Memory B cell (primary cell): ENCODE results near the gene CLEC7A.

Experiments
- ATAC-seq: fragments of 150-1000 bp; cut with Tn5 transposase; 2 replicates; pipeline ENCODE4 v1.10.0; 2021; ENCODE audit warnings: low read depth, mild to moderate bottlenecking, moderate library complexity
- DNase-seq, 2 donors: peaks; one replicate each; pipeline ENCODE4 v3.0.0; 2022; ENCODE audit warnings: low spot score in 2 of 2
- H3K27ac Mint-ChIP-seq: one replicate; pipeline ENCODE4 v1.8.0; 2022; ENCODE audit warnings: mild to moderate bottlenecking, moderate library complexity, mixed read lengths
- H3K27me3 Mint-ChIP-seq: one replicate; pipeline ENCODE4 v1.8.0; 2022; ENCODE audit warnings: mixed read lengths
- H3K36me3 Mint-ChIP-seq: one replicate; pipeline ENCODE4 v1.8.0; 2022; ENCODE audit warnings: mild to moderate bottlenecking, mixed read lengths
- H3K4me1 Mint-ChIP-seq: one replicate; pipeline ENCODE4 v1.8.0; 2022; ENCODE audit warnings: mixed read lengths
- H3K4me3 Mint-ChIP-seq: one replicate; pipeline ENCODE4 v1.8.0; 2022; ENCODE audit warnings: mild to moderate bottlenecking, moderate library complexity, mixed read lengths
- H3K9me3 Mint-ChIP-seq: one replicate; pipeline ENCODE4 v1.8.0; 2022; ENCODE audit warnings: mixed read lengths

Gene CLEC7A

DNA sequence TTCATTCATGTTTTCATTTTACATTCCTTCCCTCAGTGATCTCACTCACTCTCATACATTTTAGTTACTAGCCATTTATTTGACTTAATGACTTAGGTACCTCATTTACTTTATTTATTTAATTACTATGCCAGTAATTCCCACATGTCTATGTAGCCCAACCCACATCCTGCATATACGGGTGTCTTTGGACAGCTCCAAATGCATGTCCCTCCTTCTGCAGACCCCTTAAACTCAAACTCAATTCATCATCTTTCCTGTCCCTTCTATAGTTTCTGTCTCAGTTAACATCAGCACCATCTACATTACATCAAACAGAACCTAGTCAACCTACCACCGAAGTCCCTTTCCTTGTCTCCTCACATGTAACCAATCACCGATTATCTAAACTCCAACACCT is 34.0 kb downstream of the CLEC7A start:
- no peak overlapping the region for H3K27ac Mint-ChIP-seq
- no peak for DNase-seq
- no peaks in the 10 kb centered on the region for H3K9me3 Mint-ChIP-seq
- H3K4me1 Mint-ChIP-seq = no peaks in the 10 kb centered on the region
- no peaks in the 10 kb centered on the region for H3K36me3 Mint-ChIP-seq
- ATAC-seq = no peak
- H3K4me3 Mint-ChIP-seq = no peak overlapping the region
- peaks cover 1% of the 10 kb centered on the region for H3K27me3 Mint-ChIP-seq

DNA sequence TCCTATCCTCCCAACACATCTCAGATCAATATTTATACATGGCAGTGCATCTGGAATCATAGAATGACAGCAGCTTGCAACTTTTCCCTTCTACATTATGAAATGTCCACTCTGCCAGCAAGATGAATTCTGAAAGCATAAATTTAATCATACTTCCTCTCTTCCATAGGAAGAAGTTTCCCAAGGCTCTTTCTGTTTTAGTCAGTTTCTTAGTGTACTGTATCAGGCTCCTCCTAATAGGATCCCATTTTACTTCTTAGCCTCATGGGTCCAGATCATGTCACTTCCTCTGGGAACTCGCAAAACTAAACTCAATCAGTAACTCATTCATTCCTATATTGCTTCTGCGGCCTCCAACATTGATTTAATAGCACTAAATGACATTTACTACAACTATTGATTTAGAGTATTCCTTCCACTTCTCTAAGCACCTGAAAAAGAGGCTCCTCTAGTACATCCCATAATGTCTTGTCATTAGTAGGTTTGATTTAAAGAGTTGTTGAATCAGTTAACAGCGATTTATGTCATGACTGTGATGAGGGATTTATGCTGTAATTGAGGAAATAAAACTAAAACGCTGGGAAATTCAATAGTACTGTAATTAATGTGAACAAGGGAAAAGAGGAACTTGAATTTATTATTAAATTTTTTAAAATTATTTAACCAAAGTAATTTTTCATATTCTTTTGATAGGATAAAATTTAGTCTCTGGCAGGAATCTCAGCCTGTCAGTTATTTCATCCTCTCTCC is 35.2 kb downstream of the CLEC7A start:
- H3K27me3 Mint-ChIP-seq = peaks cover 6% of the 10 kb centered on the region
- no peaks in the 10 kb centered on the region for H3K36me3 Mint-ChIP-seq
- no peak overlapping the region for H3K4me3 Mint-ChIP-seq
- H3K4me1 Mint-ChIP-seq = peaks cover 2% of the 10 kb centered on the region
- DNase-seq (no peak), ATAC-seq (no peak)
- H3K9me3 Mint-ChIP-seq = no peaks in the 10 kb centered on the region
- no peak overlapping the region for H3K27ac Mint-ChIP-seq

DNA sequence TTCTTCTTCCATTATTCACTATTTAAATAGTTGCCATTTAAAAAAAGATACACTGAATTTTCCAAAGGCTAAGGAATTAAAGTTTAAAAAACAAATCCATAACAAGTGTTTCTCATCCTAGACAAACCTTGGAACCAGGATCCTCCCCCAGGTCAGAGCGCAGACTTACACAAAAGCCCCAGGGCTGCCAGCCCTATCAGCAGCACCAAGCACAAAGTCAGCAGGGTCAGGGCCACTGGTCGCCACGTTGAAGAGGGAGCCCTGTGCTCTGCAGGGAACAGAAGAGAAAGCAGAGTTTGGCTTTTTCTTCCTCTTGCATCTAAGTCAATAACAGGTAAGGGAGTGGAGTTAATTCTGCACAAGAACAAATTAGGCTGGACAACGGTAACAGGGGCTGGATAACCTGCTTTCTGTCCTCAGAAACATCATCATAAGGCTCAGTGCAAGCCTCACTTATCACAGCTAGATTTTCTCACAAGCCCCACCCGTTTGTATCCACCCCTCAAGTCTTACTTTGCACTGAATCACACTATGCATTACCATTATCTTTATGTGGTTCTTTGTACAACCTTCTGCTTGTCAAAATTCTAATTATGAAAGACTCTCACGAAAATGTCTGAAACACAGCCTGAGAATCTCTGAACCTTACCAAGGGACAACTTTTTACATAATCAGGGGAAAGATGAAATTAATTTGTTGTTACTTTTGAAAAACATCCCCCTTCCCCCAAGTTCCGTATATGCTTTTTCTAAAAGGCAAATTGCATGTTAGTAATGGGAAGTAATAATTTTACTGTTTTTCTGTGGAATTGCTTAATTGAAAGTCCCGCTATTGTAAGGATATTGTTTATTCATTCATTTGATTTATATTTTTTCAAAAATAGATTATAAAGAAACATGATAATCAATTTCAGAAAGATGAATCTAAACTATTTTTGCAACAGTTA is 40.8 kb downstream of the CLEC7A start:
- H3K27me3 Mint-ChIP-seq = peaks cover 10% of the 10 kb centered on the region
- ATAC-seq = no peak
- peaks cover 2% of the 10 kb centered on the region for H3K36me3 Mint-ChIP-seq
- H3K27ac Mint-ChIP-seq = no peak overlapping the region
- DNase-seq = no peak
- H3K9me3 Mint-ChIP-seq = peaks cover 5% of the 10 kb centered on the region
- peaks cover 3% of the 10 kb centered on the region for H3K4me1 Mint-ChIP-seq
- no peak overlapping the region for H3K4me3 Mint-ChIP-seq

DNA sequence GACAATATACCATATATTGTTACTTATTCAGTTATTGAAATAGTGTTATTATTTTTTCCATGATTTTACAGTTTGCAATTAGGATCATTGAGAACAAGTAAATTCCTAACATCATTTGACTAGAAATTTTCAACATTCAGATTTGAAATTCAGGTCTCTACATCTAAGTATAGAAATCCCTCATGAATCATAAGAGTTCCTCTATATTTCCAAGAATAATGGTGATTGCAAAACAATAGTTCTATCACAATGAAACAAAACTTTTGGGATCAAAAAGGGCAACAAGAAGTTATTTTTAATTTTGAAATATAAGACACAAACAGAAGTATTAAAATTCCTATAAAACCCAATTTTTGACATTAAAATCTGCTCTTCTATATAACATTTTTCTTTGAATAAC is 42.0 kb downstream of the CLEC7A start:
- H3K36me3 Mint-ChIP-seq = peaks cover 4% of the 10 kb centered on the region
- no peak overlapping the region for H3K27ac Mint-ChIP-seq
- DNase-seq (no peak), ATAC-seq (no peak)
- no peak overlapping the region for H3K4me3 Mint-ChIP-seq
- H3K9me3 Mint-ChIP-seq = peaks cover 7% of the 10 kb centered on the region
- H3K27me3 Mint-ChIP-seq = peaks cover 10% of the 10 kb centered on the region
- peaks cover 3% of the 10 kb centered on the region for H3K4me1 Mint-ChIP-seq

DNA sequence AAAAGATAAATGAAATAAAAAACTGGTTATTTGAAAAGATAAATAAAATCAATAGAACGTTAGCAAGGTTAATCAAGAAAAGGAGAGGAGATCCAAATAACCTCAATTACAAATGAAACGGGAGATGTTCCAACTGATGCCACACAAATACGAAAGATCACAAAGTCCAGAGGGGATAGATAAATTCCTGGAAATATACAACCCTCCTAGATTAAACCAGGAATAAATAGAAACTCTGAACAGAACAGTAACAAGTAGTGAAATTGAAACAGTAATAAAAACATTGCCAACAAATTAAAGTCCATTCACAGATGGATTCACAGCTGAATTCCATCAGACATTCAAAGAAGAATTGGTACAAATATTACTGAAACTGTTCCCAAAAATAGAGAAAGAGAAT is 43.6 kb downstream of the CLEC7A start:
- DNase-seq = no peak
- Mint-ChIP-seq H3K36me3 (peaks cover 4% of the 10 kb centered on the region), H3K27ac (no peak overlapping the region)

DNA sequence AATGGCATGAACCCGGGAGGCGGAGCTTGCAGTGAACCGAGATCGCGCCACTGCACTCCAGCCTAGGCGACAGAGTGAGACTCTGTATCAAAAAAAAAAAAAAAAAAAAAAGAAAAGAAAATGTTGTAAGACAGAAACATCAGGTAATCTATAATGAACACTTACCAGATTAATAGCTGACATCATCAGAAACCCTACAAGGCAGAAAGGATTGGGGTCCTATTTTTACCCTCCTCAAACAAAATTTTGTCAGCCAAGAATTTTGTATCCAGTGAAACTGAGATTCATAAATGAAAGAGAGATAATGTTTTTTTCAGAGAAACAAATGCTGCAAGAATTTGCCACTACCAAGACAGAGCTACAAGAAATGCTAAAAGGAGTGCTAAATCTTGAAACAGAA is 45.3 kb downstream of the CLEC7A start:
- ATAC-seq (no peak), DNase-seq (no peak)
- Mint-ChIP-seq H3K4me3 (no peak overlapping the region), H3K27me3 (peaks cover 15% of the 10 kb centered on the region), H3K4me1 (no peaks in the 10 kb centered on the region), H3K27ac (no peak overlapping the region), H3K9me3 (peaks cover 7% of the 10 kb centered on the region), H3K36me3 (peaks cover 4% of the 10 kb centered on the region)

More for the DNA sequence above, 43.6 kb downstream of the CLEC7A start:
- H3K9me3 Mint-ChIP-seq = peaks cover 7% of the 10 kb centered on the region
- no peak for ATAC-seq
- H3K4me1 Mint-ChIP-seq = peaks cover 3% of the 10 kb centered on the region
- no peak overlapping the region for H3K4me3 Mint-ChIP-seq
- peaks cover 20% of the 10 kb centered on the region for H3K27me3 Mint-ChIP-seq

DNA sequence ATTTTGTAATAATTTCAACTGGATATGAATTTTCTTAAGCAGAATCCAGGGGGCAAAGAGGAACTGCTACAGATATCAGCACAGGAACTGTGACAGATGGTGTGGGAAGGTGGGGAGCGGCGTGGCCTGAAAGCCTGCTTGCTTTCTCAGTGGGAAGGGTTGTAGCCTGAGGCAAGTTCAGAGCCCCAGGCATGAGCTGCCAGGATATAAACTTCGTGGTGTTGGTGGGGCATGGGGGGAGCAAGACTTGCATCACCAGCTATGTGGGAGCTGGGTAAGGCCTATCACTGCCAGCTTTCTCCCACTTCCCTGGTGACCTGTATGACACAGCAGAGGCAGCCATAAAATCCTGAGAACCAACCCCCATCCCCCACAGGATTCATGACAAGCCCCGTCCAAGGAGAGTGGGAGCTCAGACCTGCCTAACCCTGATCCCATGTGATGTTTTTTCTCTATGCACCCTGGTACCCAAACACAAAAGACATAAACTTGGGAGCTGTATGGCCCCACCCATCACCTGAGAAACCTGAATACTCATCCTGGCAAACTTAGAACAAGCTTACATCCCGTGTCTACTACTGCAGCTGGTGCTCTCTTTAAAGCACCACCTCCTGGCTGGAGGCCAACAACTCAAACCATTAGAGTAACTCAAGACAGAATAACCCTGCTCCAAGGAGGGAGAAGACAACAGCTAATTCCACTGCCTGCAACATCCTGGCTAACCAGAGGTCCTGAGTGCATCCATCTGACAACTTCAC is 47.7 kb downstream of the CLEC7A start:
- no peak overlapping the region for H3K4me3 Mint-ChIP-seq
- H3K27me3 Mint-ChIP-seq = peaks cover 22% of the 10 kb centered on the region
- peaks cover 8% of the 10 kb centered on the region for H3K9me3 Mint-ChIP-seq
- no peak overlapping the region for H3K27ac Mint-ChIP-seq
- no peak for DNase-seq
- H3K36me3 Mint-ChIP-seq = peaks cover 4% of the 10 kb centered on the region
- no peak for ATAC-seq
- peaks cover 2% of the 10 kb centered on the region for H3K4me1 Mint-ChIP-seq

DNA sequence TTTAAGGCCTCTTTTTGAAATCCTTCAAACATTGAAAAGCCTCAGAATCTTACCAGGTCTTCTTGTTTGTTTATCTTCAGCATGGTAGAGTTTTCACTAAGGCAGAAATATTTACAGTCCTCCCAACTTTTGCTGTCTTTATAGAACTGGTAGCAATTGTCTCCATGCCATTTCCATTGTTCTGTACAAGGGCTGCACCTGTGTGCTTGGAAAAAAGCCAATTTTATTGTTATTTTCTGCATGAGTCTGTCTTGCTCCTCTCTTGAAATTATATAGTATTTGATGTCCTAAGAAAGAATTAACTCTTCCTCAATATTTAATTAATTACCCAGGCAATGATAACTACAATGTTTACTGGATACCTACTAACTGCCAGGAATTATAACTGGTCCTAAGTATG is 54.5 kb downstream of the CLEC7A start:
- peaks cover 6% of the 10 kb centered on the region for H3K4me1 Mint-ChIP-seq
- H3K27ac Mint-ChIP-seq = no peak overlapping the region
- peaks cover 1% of the 10 kb centered on the region for H3K9me3 Mint-ChIP-seq
- no peak overlapping the region for H3K4me3 Mint-ChIP-seq
- no peak for ATAC-seq
- no peak for DNase-seq
- H3K27me3 Mint-ChIP-seq = peaks cover 19% of the 10 kb centered on the region
- no peaks in the 10 kb centered on the region for H3K36me3 Mint-ChIP-seq

DNA sequence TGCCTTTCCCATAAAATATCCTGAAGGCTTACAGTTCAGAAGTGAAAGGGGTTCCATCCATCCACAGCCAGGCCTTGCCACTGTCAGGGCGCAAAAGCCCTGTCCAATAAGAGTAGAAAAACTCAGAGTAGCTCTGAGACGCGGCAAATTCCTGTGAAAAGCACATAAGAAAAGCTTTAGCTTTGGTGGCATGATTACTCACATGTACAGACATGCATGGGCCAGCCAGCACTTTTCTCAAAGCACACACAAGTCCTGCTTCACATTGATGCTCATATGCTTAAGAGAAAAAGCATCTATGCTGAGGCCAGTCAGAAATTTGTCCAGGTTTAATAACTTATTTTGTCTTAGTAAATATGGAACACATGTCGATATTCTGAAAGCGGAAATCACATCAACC is 56.7 kb downstream of the CLEC7A start:
- Mint-ChIP-seq H3K4me3 (no peak overlapping the region), H3K27me3 (peaks cover 17% of the 10 kb centered on the region), H3K9me3 (no peaks in the 10 kb centered on the region), H3K27ac (no peak overlapping the region), H3K4me1 (peaks cover 7% of the 10 kb centered on the region), H3K36me3 (no peaks in the 10 kb centered on the region)
- DNase-seq (no peak), ATAC-seq (no peak)

DNA sequence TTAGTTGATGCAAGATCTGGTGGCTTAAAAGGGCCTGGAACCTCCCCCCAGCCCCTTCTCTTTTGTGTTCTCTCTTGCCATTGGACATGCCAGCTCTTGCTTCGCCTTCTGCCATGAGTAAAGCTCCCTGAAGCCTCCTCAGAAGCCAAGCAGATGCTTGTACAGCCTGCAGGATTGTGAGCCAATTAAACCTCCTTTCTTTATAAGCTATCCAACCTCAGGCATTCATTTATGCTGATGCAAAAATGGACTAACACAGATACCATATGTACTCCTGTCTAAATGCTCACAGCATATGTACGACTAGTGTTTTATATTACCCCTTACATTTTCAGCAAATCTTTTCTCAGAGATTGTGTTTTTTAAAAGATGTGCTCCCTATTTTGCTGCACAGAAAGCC is 57.9 kb downstream of the CLEC7A start:
- H3K4me1 Mint-ChIP-seq = peaks cover 7% of the 10 kb centered on the region
- no peak overlapping the region for H3K4me3 Mint-ChIP-seq
- ATAC-seq = no peak
- H3K27ac Mint-ChIP-seq = no peak overlapping the region
- DNase-seq = no peak
- H3K27me3 Mint-ChIP-seq = peaks cover 15% of the 10 kb centered on the region
- H3K36me3 Mint-ChIP-seq = no peaks in the 10 kb centered on the region
- no peaks in the 10 kb centered on the region for H3K9me3 Mint-ChIP-seq

DNA sequence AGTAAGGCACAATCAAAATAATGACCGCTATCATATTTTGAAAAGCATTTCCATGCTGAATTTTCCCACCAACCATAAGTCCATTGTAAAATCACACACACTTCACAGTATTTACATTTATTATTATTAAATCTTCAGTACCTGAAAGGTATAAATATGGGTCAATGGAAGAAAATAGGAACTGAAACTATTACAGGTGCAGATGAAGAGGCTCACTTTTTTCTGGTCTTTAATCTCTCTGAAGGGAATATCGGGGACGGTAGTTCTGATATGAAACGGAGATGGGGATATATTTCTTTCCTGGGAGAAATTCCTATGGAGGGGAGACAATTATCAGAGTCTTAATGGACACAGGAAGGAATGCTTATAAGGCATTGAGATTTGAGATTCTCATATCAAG is 59.6 kb downstream of the CLEC7A start:
- Mint-ChIP-seq H3K9me3 (no peaks in the 10 kb centered on the region), H3K36me3 (no peaks in the 10 kb centered on the region), H3K27ac (no peak overlapping the region), H3K4me1 (peaks cover 7% of the 10 kb centered on the region), H3K4me3 (no peak overlapping the region), H3K27me3 (peaks cover 15% of the 10 kb centered on the region)
- DNase-seq (no peak), ATAC-seq (peak; percentile 70)

DNA sequence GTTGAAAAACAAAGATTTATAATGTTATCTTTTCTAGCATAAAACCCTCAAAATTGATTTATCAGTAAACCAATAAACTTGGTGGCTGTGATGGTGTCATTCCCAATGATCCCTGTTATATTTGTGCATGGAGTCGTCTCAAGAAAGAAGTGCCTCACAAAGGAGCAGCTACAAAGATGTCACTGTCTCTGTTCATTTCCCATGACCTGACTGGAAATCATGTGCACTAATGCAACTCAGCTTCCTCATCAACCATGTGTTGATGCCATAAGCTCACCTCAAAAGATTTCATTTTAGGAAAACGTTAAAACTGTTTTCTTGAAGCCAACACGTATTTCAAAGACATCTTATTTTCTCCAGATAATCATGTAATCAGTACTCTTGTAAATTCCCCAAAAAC is 60.0 kb downstream of the CLEC7A start:
- Mint-ChIP-seq H3K27ac (no peak overlapping the region), H3K9me3 (no peaks in the 10 kb centered on the region), H3K4me3 (no peak overlapping the region), H3K27me3 (peaks cover 17% of the 10 kb centered on the region), H3K36me3 (no peaks in the 10 kb centered on the region), H3K4me1 (peaks cover 7% of the 10 kb centered on the region)
- no peak for ATAC-seq
- DNase-seq = no peak

DNA sequence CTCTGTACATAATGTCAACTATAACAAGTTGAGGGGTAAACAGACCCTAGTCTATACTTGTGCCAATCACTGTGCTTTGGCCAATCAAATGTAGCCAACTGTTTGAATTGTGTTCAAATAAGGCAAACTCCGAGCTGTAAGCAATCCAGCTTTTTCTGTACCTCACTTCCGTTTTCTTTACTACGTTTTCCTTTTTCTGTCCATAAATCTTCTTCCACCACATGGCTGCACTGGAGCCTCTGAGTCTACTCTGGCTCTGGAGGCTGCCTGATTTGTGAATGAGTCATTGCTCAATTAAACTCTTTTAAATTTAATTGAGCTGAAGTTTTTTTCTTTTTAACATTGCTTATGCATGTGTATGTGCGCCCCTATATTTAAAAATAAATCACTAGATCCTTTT is 60.9 kb downstream of the CLEC7A start:
- Mint-ChIP-seq H3K9me3 (no peaks in the 10 kb centered on the region), H3K4me1 (peaks cover 7% of the 10 kb centered on the region), H3K27me3 (peaks cover 20% of the 10 kb centered on the region), H3K27ac (no peak overlapping the region), H3K36me3 (no peaks in the 10 kb centered on the region), H3K4me3 (no peak overlapping the region)
- DNase-seq (no peak), ATAC-seq (no peak)

DNA sequence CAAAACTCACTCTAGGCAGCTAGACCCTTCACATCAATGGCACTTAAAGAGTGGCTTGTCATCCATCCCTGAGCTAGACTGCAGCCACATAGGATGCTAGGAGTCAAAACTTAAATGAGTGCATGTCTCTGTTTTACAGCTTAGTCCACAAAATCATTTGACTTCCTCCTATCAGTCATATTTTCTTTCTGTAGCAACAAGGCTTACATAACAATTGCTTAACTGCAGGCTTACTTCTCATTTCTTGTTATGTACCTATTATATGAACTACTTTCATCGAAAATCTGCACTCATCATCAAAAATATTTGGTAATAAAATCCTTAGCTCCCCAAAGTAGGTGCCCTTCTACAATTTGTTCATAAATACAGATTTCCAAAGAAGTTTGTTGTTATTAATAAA is 61.4 kb downstream of the CLEC7A start:
- Mint-ChIP-seq H3K27ac (no peak overlapping the region), H3K27me3 (peaks cover 20% of the 10 kb centered on the region), H3K4me1 (peaks cover 7% of the 10 kb centered on the region), H3K36me3 (no peaks in the 10 kb centered on the region), H3K4me3 (no peak overlapping the region), H3K9me3 (no peaks in the 10 kb centered on the region)
- DNase-seq (no peak), ATAC-seq (peak; percentile 61)
